ENCODE data around the gene MLYCD.

DNA sequence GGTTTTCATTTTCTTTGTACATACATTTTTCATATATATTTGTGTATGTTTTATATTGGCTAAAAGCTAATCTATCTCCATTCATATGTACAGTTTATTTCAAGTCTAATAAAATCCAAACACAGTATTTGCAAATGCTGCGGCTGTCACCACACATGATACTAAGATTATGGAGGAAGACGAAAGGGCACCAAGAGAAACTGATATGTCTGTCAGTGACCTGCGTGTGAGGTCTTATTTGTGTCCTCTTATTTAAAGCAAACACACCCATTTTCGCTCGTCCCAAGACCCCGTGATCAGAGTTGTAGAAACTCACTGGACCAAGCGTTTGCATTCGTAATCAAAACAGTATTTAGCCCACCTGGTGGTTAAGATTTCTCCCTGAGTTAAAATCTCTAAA is 8.2 kb downstream of the MLYCD start:
- TF ChIP-seq, protein P1, sequence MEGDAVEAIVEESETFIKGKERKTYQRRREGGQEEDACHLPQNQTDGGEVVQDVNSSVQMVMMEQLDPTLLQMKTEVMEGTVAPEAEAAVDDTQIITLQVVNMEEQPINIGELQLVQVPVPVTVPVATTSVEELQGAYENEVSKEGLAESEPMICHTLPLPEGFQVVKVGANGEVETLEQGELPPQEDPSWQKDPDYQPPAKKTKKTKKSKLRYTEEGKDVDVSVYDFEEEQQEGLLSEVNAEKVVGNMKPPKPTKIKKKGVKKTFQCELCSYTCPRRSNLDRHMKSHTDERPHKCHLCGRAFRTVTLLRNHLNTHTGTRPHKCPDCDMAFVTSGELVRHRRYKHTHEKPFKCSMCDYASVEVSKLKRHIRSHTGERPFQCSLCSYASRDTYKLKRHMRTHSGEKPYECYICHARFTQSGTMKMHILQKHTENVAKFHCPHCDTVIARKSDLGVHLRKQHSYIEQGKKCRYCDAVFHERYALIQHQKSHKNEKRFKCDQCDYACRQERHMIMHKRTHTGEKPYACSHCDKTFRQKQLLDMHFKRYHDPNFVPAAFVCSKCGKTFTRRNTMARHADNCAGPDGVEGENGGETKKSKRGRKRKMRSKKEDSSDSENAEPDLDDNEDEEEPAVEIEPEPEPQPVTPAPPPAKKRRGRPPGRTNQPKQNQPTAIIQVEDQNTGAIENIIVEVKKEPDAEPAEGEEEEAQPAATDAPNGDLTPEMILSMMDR (IDR thresholded peaks at IDR 0.05; ENCODE audit: low read length), result no peak
- no peak for TF ChIP-seq EZH2 (IDR thresholded peaks at IDR 0.05; ENCODE audit: borderline replicate concordance, low read length)
